GM21825 (cell line): ENCODE results near the gene SASH3.
"Not testable (repeated sequence)": the region's sequence is repeated elsewhere in the genome, so short reads cannot be mapped to it uniquely, and the experiment has no call there.

Source experiments
- ATAC-seq: cut with Tn5 transposase; IDR thresholded peaks from one replicate; pipeline ENCODE4 v1.9.1; 2021; ENCODE audit warnings: mild to moderate bottlenecking, moderate library complexity; ENCODE audit not compliant: unreplicated experiment

The SASH3 gene

DNA sequence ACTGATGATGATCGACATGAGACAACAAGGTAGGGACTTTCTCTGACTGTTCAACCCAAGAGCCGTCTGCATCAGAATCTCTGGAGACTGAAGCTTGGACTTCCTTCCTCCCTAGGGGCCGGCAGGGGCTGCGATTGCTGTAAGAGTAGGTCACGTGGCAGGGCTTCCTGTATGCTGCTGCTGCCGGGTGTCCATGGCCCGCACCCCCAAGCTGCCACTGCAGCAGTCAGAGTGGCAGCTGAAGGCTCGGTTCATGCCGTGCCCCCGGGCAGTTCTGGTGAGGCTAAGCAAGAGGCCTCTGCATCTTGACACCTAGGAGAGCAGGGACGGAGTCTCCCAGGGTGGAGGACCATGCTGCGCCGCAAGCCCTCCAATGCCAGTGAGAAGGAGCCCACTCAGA is at the start of gene SASH3:
Gene SASH3, plus strand, starts transcription at position 203 of the 400 bp plus-strand sequence. Its CDS starts 149 bp downstream, at position 352.
- peak; percentile 35 for ATAC-seq

DNA sequence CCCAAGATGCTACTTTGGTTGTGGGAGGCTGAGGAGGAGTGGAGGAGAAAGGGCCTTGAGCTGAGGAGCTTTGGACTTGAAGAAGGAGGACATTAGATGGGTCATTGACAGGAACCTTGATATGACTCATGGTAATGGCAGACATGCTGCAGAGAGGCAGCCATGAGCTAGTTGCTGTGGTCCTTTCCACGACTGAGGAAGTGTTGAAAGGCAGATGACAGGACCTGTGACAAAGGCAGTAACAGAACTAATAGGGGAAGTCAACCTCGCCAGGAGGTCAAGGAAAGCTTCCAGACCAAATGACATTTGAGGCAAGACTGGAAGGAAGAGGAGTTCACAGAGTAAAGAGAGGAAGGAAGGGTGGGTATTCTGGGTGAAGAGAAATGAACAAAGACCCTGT is 48.5 kb upstream of the SASH3 start:
- no peak for ATAC-seq

DNA sequence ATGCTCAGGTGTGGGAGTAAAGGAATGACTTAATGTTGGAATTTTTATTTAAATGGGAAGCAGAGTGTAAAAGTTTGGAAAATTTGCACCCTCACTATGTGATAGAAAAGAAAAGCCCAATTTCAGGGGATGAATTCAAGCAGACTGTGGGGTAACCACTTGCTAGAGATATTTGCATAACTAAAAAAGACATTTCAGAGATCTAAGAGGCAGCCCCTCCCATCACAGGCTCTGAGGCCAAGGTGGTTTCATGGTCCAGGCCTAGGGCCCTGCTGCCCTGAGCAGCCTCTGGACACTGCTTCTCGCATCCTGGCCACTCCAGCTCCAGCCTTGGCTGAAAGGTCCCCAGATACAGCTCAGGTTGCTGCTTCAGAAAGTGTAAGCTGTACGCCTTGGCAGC is 46.9 kb upstream of the SASH3 start:
- ATAC-seq: no peak

DNA sequence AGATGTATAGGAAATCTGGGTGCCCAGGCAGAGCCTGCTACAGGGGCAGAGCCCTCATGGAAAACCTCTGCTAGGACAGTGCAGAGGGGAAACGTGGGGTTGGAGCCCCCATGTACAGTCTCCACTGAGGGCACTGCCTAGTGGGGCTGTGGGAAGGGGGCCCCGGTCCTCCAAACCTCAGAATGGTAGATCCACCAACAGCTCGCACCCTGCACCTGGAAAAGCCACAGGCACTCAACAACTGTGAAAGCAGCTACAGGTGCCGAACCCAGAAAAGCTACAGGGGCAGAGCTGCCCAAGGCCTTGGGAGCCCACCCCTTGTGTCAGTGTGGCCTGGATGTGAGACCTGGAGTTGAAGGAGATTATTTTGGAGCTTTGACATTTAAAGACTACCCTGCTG is 46.4 kb upstream of the SASH3 start:
- ATAC-seq: no peak

DNA sequence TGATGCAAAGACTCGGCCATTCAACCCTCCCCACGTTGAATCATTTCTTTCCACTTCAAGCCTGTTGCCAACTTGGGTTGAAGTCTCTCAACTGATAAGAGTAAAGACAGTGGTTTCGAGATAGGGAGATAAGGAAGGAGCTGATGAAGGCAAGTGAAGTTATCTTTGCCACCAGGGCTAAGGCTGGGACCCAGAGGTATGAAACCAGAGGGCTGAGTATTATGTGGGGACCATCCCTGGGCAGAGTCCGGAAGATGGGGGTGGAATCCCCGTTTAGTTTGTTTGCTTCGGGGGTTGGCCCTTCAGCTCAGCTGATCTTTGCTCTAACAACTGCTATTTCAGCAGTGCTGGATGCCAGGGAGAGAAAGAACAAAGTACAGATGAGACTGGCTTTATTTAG is 43.3 kb upstream of the SASH3 start:
- no peak for ATAC-seq

DNA sequence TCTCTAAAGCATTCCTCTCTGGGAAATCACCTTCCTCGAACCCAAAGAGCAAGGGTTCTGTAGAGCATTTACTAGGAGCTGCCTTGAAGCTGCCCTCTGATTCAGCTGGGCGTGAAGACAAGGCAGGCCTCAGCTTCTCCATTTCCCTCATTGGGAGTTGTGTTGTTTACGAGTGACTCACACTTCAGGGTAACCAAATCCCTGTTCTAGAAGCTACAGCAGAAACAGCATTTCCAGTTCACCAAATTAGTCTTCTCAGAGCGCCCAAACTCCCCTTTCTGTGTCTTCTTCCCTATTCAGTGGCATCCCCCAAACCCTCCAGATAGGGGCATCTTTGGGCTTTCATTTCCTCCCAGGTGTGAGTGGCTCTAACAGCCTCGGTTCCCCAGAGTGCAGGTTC is 41.8 kb upstream of the SASH3 start:
- ATAC-seq: peak; percentile 47

DNA sequence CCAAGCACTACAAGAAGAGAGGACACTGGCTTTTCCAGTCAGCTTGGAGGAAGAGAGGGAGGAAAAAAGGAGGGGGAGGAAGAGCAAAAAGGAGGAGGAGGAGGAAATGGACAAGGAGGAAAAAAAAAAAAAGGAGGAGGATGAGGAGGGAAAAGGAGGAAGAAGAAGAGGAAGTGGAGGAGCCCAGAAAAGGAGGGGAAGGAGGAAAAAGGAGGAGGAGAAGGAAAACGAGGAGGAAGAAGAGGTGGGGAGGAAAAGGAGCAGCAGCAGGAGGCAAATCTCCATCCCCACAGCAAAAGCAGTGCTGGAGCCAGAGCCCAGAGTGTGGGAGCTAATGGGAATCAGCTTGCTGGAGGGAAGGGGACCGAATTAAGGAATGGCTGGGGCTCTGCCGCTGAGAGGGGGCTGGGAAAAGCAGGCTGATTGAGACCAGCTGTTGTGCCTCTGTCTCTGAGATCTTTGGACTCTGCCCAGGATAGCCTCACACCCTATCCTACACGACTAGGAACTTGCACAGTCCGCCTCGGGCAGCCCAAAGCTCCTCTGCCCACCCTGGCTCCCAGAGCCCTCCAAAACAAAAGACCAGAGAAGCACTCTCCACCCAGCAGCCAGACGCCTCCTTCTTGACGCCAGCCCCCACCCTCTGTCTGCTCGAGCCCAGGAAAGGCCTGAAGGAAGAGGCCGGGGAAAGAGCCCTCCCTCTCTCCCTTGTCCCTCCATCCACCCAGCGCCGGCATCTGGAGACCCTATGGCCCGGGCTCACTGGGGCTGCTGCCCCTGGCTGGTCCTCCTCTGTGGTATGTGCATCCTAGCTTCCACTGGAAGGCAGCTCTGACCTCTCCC is 41.1 kb upstream of the SASH3 start, which contains the start of gene XPNPEP2:
Gene XPNPEP2, plus strand, starts transcription at position 514 of the 843 bp plus-strand sequence. Its CDS starts 235 bp downstream, at position 749.
- ATAC-seq: no peak

DNA sequence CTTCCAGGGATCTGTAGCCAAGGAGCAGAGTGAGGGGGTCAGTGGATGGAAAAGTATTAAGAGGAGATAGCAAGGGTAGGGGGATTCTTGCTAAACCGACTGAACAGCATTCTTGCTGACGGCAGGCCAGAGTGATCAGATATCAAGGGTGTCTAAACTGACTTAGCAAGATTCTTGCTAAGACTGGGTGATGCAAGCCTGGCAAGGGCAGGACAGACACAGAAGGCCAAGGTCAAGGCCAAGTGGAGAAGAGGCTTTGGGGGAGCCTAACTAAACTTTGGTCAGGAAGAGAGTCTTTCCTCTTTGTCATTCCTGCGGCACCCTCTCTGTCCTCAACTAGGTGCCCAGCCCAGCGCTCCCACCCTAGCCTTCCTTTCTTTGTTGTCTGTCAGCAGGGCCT is 40.2 kb upstream of the SASH3 start:
- no peak for ATAC-seq

DNA sequence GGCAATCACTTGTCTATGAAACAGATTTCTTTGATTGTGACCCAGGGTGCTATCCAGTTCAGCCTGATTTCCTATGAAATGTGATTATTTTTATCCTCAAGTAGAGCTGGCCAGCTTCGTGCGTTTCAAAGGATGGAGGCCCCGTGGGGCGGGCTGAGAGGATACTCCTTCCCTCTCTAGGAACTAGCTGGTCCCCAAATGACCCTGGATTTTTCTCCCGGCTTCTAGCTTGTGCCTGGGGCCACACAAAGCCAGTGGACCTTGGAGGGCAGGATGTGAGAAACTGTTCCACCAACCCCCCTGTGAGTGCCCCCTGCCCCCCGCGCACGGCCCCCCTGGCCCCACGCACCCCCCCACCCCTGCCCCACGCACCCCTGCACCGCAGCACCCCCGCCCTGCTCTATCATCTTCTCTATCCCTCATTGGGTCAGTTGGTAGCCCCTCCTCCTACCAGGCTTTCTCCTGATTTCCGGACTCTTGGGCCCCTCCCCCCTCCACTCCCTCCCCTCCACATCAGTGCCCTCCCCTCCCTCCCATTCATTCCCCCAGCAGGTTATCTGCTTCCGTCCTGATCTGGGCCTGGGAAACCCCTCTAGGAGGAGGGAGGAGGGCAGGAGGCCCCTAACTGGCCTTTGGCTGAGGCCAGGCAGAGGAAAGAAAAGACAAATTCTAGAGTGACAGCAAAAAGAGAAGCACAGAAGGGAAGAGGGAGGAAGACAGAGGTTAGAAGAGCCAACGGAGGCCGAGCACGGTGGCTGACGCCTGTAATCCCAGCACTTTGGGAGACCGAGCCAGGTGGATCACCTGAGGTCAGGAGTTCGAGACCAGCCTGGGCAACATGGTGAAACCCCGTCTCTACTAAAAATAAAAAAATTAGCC is 37.6 kb upstream of the SASH3 start:
- ATAC-seq: no peak

DNA sequence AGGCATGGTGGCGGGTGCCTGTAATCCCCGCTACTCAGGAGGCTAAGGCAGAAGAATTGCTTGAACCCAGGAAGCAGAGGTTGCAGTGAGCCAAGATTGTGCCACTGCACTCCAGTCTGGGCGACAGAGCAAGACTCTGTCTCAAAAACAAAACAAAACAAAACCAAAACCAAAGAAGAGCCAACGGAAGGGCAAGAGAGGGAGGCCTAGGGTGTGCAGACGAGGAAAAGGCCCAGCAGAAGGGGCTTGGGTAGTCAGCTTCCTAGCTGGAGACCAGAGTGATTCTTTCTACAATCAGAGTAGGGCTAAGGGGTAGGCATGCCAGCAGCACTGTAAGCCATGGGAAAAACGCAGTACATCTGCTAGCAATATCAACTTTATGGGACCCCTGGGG is 37.0 kb upstream of the SASH3 start:
- ATAC-seq: not testable (repeated sequence)

DNA sequence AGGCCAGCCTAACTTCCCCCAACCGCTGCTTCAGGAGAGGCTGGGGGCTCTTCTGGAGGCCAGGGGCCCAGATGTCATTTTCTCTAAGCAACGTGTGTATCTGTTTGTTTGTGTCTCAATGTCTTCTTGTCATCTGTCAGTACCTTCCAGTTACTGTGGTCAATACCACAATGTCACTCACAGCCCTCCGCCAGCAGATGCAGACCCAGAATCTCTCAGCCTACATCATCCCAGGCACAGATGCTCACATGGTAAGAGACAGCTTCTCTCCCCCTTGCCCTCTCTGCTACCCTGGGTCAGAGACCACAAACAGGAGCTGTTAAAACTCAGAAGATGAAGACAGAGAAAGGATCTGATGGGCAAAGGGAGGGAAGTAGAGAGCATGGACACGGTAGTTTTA is 35.9 kb upstream of the SASH3 start:
- ATAC-seq: no peak

DNA sequence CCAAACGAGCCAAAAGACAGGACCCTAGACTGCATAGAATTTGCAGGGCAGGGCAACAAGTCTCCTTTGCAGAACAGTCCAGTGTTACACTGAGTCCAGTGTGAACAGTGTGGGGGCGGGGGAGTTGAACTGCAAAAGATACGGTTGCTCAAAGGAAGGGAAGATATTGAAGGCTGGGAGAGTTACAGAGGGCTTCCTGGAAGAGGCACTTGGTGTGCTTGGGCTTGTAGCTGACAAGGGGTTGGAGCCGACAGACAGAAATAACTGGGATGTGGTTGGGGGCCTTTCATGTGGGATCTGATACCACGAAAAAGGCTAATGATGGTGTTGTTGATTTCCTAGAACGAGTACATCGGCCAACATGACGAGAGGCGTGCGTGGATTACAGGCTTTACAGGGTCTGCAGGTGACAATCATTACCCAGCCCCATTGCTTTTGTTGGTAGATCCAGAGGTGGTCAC is 34.9 kb upstream of the SASH3 start:
- ATAC-seq: no peak

DNA sequence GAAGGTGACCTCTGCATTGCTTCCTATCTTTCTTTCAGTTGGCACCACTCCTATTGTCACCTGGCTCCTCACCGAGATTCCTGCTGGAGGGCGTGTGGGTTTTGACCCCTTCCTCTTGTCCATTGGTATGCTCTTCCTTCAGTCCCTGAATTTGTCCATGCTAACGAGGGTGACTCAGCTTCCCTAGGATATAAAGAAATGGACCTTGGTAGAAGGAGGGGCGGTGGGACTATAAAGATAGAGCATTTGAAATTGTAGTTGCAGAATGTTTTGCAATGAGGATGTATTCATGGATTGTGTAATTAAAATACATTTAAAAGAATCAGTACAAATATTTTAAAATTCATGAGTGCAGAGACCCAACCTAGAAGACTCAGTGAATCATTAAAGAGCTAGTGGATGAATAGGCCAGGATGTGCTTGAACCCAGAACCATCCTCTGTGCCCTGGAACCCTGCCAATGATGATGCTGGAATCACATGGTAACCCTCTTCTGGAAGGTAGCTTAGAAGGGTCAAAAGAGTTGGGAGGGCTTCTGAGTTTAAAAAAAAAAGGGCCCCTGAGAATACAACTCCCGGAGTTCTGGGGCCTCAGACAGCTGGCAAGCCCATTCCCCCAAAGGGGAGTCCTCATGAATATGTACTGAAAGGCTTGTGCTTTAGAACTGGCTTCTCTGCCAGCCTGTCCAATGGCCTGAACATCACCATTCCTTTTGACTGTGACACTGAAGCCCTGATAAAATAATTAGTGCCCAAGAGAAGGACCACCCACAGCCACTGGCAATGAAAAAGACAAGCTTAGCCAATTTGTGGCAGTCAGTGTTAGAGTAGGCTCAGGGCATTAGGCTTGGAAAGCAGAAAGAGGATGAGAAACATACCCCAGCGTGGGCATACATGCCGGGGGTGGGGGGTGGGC is 32.9 kb upstream of the SASH3 start:
- ATAC-seq: no peak

DNA sequence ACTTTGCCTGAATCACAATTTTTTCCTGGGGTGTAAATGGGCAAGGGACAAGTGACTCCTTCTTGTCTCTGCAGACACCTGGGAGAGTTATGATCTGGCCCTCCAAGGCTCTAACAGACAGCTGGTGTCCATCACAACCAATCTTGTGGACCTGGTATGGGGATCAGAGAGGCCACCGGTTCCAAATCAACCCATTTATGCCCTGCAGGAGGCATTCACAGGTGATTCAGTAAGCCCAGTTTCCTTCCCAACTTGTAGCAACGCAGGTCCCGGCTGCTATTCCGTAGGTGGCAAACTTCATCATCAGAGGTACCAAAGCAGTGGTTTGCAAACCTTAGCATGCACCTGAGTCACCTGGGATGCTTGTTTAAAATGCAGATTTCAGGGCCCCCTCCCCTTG is 32.2 kb upstream of the SASH3 start:
- ATAC-seq: no peak

DNA sequence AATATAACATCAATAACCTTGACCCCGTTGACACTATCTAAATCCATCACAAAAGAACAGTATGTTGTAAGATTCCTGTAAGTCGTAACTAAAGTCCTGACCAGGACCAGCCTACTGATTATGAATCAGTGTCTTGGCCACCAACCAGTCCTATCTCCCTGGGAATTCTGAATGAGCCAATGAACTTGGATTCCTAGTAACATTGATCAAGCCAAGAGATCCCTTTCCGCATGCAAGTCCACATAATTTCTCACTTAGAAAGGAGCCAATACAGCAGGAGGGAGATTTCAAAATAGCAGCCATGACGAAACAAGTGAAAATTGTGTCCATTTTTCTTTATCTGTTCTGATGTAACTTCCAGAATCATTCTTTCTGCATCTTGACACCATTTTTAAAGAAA is 31.4 kb upstream of the SASH3 start:
- ATAC-seq: no peak

DNA sequence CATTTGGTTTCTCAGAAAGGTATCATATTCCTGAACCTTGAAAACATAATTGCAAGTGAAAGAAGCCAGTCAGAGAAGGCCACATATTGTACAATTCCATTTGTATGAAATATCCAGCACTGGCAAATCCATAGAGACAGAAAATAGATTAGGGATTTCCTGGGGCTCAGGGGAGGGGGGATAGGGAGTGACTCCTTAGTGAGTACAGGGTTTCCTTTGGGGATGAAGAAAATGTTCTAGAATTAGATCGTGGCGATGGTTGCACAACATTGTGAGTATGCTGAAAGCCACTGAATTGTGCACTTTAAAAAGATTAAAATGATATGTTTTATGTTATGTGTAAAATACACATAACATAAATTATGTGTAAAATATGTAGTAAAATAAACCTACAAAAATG is 30.7 kb upstream of the SASH3 start:
- no peak for ATAC-seq

DNA sequence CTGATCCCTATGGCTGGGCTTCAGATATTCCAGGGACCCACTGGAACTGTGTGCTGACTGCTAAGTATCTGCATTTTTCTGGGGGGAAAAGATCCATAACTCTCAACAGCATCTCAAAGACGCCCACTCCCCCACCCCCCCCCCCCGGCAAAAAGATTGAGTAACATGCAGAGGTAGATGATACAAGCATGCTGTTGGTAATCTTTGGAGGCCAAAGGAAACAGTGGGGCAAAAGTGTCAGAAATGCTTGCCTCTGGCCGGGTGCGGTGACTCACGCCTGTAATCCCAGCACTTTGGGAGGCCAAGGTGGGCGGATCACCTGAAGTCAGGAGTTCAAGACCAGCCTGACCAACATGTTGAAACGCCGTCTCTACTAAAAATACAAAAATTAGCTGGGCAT is 28.8 kb upstream of the SASH3 start:
- no peak for ATAC-seq

DNA sequence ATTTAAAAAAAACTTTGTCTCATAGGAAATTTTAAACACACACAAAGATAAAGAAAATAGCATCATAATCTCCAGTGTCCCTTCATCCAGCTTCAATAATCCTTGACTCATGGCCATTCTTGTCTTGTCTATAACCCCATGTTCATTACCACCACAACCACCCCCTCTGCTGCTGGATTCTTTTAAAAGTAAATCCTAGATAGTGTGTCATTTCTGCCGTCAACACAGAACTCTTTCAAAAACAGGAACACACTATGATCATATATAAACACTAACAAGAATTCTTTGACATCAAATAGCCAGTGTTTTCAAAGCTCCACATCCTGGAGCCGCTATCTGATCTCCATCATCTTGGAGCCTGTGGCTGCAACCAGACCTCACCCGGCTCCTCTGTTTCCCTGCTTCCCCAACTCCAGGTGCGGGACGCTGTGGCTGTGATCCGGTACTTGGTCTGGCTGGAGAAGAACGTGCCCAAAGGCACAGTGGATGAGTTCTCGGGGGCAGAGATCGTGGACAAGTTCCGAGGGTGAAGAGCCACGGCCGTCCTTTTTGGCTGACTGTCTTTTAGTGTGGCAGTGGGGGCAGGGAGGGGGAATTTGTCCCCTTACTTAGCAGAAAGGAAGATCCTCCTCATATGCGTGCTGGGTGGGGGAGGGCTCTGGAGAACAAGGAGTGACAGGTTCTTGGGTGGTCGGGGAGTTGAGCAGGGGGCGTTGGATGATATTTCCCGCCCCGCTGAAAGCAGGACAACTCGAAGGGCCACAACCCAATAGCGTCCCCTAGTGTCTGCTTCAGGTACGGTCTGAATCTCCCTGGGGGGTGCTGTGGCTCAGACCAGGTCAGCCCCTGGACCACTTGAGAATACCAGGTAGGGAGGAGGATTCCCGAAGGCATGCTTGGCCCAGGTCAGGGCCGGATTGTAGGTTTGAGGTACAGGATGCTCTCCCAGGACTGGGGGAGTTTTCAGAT is 25.4 kb upstream of the SASH3 start:
- ATAC-seq: no peak

DNA sequence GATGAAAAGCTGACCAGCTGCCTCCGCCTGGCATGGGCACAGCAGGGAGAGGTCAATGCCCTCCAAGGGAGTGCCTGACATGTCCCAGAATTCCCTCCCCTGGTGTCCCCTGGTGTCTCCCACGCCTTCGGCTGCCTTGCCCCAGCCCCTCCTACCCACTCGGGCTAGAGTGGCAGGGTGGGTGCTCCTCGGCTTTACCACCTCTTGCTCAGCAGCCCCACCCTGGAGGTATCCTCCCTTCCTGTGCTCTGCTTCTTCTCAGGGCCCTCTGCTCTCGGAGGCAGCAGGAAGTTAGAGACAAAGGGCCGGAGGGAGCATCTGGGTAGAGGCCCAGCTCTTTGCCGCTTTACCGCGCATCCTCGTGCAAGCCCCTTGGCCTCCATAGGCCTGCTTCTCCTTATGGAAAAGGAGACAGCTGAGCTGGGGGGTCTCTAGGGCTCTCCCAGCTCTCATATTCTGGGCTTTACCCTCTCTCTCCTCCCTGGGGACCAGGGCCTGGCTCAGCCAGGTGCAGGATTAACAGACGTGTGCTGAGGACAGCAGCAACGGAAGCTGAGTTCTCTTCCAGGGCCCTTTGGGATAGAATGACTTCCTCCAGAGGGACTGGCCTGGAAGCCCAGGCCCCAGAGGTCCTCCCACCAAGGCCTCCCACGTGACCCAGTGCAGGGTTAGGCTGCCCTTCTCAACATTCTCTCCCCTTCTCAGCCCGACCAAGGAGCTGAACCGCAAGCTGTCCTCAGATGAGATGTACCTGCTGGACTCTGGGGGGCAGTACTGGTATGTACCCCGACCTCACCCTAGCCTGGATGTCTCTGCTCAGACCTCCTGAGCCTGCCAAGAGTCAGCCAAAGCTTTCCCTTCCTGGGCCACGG is 23.7 kb upstream of the SASH3 start:
- no peak for ATAC-seq
